Cardiac muscle cell (in vitro differentiated cells and primary cell): Measurements from ENCODE around the gene CTNNA2. TPM values are rescaled to one million over a fixed set of nuclear protein-coding genes. Genes with fewer than 3 reads are reported as not detected.

Experiments
- DNase-seq, 2 donors: peaks; one replicate each; pipeline versions ENCODE4 v3.0.0 to v3.0.0-alpha.2; 2010 to 2017; ENCODE audit warnings: low read depth in 1 of 2, low spot score in 1 of 2
- H3K27ac ChIP-seq: fragments of 200-600 bp; sonication (generic); 2 replicates; pipeline ENCODE4 v1.5.1; 2016
- H3K27me3 ChIP-seq: fragments of 200-600 bp; sonication (generic); 2 replicates; pipeline ENCODE4 v1.6.0; 2016; ENCODE audit warnings: control low read depth
- H3K36me3 ChIP-seq: fragments of 200-600 bp; sonication (generic); 2 replicates; pipeline ENCODE4 v1.5.1; 2016; ENCODE audit warnings: control low read depth
- H3K4me1 ChIP-seq: fragments of 200-600 bp; sonication (generic); 2 replicates; pipeline ENCODE4 v1.8.1; 2017; ENCODE audit warnings: low read depth, mild to moderate bottlenecking, mixed run types
- H3K4me3 ChIP-seq: fragments of 200-600 bp; sonication (generic); 2 replicates; pipeline ENCODE4 v1.5.1; 2016; ENCODE audit warnings: mild to moderate bottlenecking
- H3K9me3 ChIP-seq: fragments of 200-600 bp; sonication (generic); 2 replicates; pipeline ENCODE4 v1.5.1; 2017; ENCODE audit warnings: low read depth, mild to moderate bottlenecking, control low read depth
- polyA plus RNA-seq: library from polyadenylated mRNA; unstranded; fragments of >200 nt; fragmentation: Nextera tagmentation; extraction: Ambion mirVana; gene quantifications from 2 replicates; pipeline ENCODE4 v1.2.1, GENCODE V29; 2016
- total RNA-seq: library from RNA; depleted of rRNA; stranded (reverse); fragments of >200 nt; gene quantifications from 2 replicates; pipeline ENCODE4 v1.2.3, GENCODE V29; 2016
- TF ChIP-seq, protein P1 (sequence below): IDR thresholded peaks from 2 replicates; pipeline ENCODE4 v1.5.1; 2012; ENCODE audit warnings: low read depth, mild to moderate bottlenecking, low read length

The CTNNA2 gene
- total and polyA plus RNA-seq, 2 experiments from 2014 or later = 7.4 to 17.4 TPM

DNA sequence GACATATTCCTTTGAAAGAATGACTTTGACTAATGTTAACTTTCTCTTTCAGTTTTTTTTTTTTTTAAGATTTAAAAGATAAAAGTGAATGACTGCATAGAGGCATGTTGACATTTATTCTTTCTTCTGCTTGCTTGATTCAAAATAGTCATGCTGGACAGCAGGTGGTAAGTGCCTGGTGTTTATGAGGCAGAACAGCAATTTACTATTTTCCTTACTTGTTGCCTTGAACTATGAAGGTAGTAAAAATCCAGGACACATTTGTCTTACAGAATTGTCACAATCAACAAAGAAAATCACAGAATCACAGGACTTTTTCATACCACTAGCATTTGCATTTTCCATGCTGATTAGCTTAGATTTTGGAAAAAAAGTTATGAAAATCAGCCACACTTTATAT lies 388.3 kb downstream of the CTNNA2 start:
- Histone ChIP-seq H3K4me3 (no peak overlapping the region), H3K36me3 (no peaks in the 10 kb centered on the region), H3K27ac (no peak overlapping the region), H3K27me3 (no peaks in the 10 kb centered on the region), H3K4me1 (no peaks in the 10 kb centered on the region), H3K9me3 (no peaks in the 10 kb centered on the region)
- no peak for DNase-seq
- TF ChIP-seq, protein P1, sequence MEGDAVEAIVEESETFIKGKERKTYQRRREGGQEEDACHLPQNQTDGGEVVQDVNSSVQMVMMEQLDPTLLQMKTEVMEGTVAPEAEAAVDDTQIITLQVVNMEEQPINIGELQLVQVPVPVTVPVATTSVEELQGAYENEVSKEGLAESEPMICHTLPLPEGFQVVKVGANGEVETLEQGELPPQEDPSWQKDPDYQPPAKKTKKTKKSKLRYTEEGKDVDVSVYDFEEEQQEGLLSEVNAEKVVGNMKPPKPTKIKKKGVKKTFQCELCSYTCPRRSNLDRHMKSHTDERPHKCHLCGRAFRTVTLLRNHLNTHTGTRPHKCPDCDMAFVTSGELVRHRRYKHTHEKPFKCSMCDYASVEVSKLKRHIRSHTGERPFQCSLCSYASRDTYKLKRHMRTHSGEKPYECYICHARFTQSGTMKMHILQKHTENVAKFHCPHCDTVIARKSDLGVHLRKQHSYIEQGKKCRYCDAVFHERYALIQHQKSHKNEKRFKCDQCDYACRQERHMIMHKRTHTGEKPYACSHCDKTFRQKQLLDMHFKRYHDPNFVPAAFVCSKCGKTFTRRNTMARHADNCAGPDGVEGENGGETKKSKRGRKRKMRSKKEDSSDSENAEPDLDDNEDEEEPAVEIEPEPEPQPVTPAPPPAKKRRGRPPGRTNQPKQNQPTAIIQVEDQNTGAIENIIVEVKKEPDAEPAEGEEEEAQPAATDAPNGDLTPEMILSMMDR = no peak

DNA sequence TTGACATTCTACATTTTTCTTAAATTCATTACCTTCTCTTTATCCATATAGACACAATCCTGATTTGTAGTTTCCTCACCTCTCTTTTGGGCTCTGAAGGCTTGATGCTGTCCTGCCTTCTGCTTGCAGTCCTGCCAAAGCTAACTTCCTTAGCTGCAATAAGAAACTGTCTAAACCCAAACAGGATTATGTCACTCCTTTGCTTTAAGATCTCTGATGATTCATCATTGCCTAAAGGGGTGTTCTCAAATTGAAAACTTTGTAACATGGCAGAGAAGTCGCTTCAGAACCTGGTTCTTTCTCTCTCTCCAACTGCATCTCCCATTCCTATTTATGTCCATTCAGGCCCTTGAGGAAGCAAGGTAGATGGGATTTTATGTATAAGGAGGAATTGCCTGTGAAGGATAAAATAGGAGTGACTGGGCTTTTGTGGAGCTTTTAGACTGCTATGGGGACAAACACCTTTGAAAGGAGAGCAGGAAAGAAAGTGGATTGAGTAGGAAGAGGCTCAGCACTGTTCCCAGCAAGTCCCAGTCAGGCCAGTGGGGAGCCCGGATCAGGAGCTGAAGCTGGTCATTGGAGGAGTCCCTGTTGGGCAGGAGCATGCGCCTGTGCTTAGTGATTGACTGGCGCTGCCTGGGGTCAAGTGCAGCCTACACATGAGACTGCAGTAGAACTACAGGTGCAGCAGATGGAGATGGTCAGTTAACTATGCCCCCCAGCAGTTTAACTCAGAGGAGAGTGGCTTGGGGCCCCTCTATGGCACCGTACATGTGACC lies 390.6 kb downstream of the CTNNA2 start:
- Histone ChIP-seq H3K4me3 (no peak overlapping the region), H3K27ac (no peak overlapping the region), H3K4me1 (no peaks in the 10 kb centered on the region), H3K9me3 (no peaks in the 10 kb centered on the region), H3K36me3 (no peaks in the 10 kb centered on the region), H3K27me3 (peaks cover 4% of the 10 kb centered on the region)
- no peak for DNase-seq
- TF ChIP-seq, protein P1 = no peak

DNA sequence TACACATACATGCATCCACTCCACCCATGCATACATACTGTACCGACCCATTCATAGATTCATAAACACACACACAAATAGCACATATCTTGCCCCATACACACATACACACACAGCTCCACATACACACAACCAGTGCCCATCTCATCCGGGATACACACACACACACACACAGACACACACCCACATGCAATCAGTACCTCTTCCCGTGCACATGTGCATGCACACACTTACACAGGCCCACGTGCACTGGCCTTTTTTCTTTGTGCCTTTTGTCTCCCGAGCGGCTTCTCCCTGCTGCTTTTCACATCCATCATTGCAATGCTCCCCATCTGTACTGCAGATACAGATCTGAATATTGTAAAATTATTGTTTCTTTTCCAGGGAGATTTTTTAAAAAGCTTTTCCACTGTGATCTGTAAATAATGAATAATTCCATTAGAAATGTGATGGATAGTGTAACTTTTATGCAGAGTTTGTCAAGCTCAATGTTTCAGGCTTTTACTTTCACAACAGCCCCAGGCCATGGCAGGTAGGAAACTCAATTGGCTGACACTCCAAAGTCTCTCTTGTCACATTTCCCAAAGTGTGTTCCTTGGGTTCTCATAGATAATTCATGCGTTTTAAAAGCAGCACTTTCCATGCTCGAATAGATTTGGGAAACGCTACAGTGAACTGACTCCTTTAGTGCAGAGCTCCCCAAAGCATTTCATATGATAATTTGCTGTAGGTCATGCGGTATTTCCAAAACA lies 393.5 kb downstream of the CTNNA2 start:
- H3K27me3 ChIP-seq = peaks cover 4% of the 10 kb centered on the region
- no peak for DNase-seq
- H3K36me3 ChIP-seq = no peaks in the 10 kb centered on the region
- TF ChIP-seq, protein P1 = no peak
- H3K4me3 ChIP-seq = no peak overlapping the region
- H3K9me3 ChIP-seq = no peaks in the 10 kb centered on the region
- no peak overlapping the region for H3K27ac ChIP-seq
- H3K4me1 ChIP-seq = no peaks in the 10 kb centered on the region

DNA sequence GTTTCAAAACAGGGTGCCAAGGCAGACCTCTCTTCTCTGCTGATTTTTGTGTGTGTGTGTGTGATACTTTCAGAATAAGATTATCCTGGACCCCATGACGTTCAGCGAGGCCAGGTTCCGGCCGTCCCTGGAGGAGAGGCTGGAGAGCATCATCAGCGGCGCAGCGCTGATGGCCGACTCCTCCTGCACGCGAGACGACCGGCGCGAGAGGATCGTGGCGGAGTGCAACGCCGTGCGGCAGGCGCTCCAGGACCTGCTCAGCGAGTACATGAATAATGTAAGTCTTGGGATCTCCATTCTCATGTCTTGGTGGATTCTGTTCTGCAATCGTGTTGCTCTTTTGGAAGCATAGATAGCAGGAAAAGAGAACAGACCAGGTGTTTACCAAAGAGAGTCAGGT lies 396.7 kb downstream of the CTNNA2 start:
- no peak overlapping the region for H3K4me3 ChIP-seq
- no peaks in the 10 kb centered on the region for H3K36me3 ChIP-seq
- peaks cover 4% of the 10 kb centered on the region for H3K27me3 ChIP-seq
- DNase-seq = no peak
- TF ChIP-seq, protein P1 = no peak
- no peaks in the 10 kb centered on the region for H3K4me1 ChIP-seq
- no peaks in the 10 kb centered on the region for H3K9me3 ChIP-seq
- H3K27ac ChIP-seq = no peak overlapping the region

DNA sequence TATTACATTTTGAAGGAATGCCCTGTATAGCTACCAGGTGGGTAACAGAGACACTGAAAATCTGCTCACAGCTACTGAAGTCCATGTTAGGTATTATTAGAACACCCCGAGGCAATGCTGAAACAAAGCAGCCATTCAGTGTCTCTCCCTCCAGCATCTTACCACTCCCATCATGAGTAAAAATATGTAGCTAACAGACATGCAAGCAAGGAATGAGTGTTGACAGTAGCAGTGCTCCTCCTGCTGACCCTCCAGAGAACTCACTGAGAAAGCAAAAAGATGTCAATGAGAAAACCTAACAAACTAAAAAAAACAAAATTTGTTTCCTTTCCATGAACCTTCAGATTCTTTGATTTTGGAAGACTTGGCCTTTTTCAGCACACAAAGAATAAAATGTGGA lies 397.8 kb downstream of the CTNNA2 start:
- no peaks in the 10 kb centered on the region for H3K9me3 ChIP-seq
- peaks cover 4% of the 10 kb centered on the region for H3K27me3 ChIP-seq
- H3K36me3 ChIP-seq = no peaks in the 10 kb centered on the region
- TF ChIP-seq, protein P1 = no peak
- H3K4me3 ChIP-seq = no peak overlapping the region
- H3K4me1 ChIP-seq = no peaks in the 10 kb centered on the region
- no peak overlapping the region for H3K27ac ChIP-seq
- DNase-seq = no peak
